Mammary epithelial cell (primary cell): ENCODE results near the gene INCA1.

Experiments used
- EZH2 ChIP-seq: IDR thresholded peaks from 2 replicates; pipeline ENCODE4 v1.6.1; 2012; ENCODE audit warnings: low read length, inconsistent platforms, borderline replicate concordance
- TF ChIP-seq, protein P1 (sequence below), 2 donors: IDR thresholded peaks in 1 of 2; conservative IDR thresholded peaks in 1 of 2; 2 replicates each; pipeline ENCODE4 v1.5.1; 2011 to 2012; ENCODE audit warnings: inconsistent platforms in 2 of 2, low read length in 2 of 2, mild to moderate bottlenecking in 2 of 2, control low read depth in 1 of 2, low read depth in 1 of 2; ENCODE audit not compliant: insufficient read depth in 1 of 2; ENCODE audit errors: extremely low read depth in 1 of 2

DNA sequence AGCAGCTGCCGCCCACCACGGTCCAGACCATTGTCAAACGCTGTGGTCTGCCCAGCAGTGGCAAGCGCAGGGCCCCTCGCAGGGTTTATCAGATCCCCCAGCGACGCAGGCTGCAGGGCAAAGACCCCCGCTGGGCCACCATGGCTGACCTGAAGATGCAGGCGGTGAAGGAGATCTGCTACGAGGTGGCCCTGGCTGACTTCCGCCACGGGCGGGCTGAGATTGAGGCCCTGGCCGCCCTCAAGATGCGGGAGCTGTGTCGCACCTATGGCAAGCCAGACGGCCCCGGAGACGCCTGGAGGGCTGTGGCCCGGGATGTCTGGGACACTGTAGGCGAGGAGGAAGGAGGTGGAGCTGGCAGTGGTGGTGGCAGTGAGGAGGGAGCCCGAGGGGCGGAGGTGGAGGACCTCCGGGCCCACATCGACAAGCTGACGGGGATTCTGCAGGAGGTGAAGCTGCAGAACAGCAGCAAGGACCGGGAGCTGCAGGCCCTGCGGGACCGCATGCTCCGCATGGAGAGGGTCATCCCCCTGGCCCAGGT is 24.9 kb upstream of the INCA1 start:
- TF ChIP-seq, protein P1, sequence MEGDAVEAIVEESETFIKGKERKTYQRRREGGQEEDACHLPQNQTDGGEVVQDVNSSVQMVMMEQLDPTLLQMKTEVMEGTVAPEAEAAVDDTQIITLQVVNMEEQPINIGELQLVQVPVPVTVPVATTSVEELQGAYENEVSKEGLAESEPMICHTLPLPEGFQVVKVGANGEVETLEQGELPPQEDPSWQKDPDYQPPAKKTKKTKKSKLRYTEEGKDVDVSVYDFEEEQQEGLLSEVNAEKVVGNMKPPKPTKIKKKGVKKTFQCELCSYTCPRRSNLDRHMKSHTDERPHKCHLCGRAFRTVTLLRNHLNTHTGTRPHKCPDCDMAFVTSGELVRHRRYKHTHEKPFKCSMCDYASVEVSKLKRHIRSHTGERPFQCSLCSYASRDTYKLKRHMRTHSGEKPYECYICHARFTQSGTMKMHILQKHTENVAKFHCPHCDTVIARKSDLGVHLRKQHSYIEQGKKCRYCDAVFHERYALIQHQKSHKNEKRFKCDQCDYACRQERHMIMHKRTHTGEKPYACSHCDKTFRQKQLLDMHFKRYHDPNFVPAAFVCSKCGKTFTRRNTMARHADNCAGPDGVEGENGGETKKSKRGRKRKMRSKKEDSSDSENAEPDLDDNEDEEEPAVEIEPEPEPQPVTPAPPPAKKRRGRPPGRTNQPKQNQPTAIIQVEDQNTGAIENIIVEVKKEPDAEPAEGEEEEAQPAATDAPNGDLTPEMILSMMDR (conservative IDR thresholded peaks at IDR 0.05 in 1 of 2, IDR thresholded peaks at IDR 0.05 in 1 of 2; ENCODE audit: extremely low read depth in 1 of 2, insufficient read depth in 1 of 2, low read depth in 1 of 2, low read length in 2 of 2) = no peak
- TF ChIP-seq EZH2 = no peak
